Posterior cingulate gyrus (tissue), 11 donors: ENCODE measurements around the gene HCN3.
"Not testable (repeated sequence)": the region's sequence is repeated elsewhere in the genome, so short reads cannot be mapped to it uniquely, and the experiment has no call there.

Experiments used
- DNase-seq, 10 donors: peaks; one replicate each; pipeline versions ENCODE4 v3.0.0 to v3.0.0-alpha.2; 2020 to 2021; ENCODE audit warnings: mixed read lengths in 3 of 10
- intact Hi-C: fragments of 100-400 bp; cut with DNase I; formaldehyde crosslinking; loops from one replicate; pipeline ENCODE4 v1.15.1; 2023

Gene HCN3

DNA sequence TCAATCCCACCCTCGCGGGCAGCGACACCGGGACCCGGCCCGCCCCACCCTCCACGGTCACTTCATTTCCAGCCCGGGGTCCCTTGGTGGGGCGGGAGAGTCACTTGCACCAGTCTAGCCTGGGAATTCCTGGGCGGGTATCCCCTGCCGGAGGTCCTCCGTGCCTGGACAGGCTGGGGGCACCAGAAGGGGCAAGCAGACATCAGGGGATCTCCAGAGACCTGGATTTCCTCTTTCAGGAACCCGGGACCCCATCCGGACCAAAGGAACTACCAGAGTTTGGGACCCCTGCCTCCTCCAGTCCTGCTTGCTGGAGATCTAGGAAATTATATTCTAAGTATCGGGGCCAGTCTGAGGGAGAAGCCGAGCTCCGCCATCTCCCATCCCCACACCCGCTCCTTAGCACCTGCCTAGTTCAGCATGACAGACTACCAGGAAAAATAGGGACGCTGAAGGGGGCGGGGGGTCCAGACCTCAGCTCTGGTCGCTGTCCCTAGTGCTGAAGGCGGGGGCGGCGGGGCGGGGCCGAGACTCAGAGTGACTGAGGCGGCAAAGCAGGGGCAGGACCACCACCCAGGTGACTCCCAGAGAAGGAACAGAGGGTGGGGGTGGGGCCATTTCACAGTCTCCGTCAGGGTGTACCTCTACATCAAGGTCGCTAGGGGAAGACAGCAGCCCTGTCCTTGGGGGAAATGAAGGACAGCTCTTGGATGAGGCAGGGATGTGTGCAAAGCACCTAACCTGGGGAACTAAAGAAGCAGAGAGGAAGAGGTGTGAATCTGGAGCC lies 832 bp downstream of the HCN3 start:
- peak in 3 of 10 donors; percentile 32 to 82 (median 78) for DNase-seq
- intact Hi-C loops, result loop anchor here (1.0 kb wide), 1 partner anchor 45 kb away; no protein-coding TSS in a partner anchor

DNA sequence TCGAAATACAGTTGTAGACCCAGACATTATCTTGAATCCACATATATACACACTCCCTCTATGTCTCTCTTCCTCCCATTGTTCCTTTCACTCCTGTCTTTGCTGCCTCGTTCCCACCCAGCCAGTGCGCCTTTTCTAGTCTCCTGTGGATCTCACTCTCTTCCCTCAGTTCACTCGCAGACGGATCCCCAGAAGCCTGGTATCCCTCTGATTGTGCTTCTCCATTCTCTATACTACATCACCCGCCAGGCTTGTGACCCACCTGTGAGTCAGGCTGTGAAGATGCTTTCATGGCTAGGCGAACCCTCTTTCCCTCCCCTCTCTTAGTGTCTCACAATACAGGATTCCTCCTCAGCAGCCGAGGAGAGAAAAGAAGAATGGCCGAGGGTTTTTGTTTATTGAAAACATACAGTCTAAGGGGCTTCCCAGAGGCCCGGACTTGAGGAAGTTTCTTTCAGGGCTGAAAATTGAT lies 1.5 kb downstream of the HCN3 start:
- intact Hi-C loops, result no loop called here
- DNase-seq, result peak in 2 of 10 donors; percentile 70 to 78

GRCh38 chr1:155279268-155279667 lies 2.0 kb downstream of the HCN3 start:
- DNase-seq, result peak in 2 of 10 donors; percentile 29 to 42

GRCh38 chr1:155282488-155283091 lies 5.3 kb downstream of the HCN3 start:
- intact Hi-C loops, result no loop called here
- peak in 2 of 10 donors; percentile 31 to 62 for DNase-seq

More at GRCh38 chr1:155279268-155279667, 2.0 kb downstream of the HCN3 start:
- intact Hi-C loops, result no loop called here

GRCh38 chr1:155284476-155284875 lies 7.2 kb downstream of the HCN3 start:
- intact Hi-C loops, result no loop called here
- peak in 2 of 10 donors; percentile 64 to 68 for DNase-seq

GRCh38 chr1:155285063-155285462 lies 7.8 kb downstream of the HCN3 start:
- DNase-seq, result peak in 2 of 10 donors; percentile 9 to 55
- intact Hi-C loops, result no loop called here

DNA sequence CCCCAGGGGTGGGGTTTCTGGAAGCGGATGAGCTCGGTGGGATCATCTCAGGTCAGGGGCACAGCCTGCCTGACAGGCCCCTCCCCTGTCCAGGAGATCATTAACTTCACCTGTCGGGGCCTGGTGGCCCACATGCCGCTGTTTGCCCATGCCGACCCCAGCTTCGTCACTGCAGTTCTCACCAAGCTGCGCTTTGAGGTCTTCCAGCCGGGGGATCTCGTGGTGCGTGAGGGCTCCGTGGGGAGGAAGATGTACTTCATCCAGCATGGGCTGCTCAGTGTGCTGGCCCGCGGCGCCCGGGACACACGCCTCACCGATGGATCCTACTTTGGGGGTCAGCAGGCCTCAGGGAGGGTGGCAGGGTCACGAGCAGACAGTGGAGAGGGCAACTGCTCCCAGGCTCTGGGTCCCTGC lies 8.4 kb downstream of the HCN3 start:
- intact Hi-C loops, result no loop called here
- DNase-seq, result peak in 2 of 10 donors; percentile 53 to 73

GRCh38 chr1:155286544-155286943 lies 9.3 kb downstream of the HCN3 start:
- peak in 1 of 10 donors; percentile 9 for DNase-seq
- intact Hi-C loops, result no loop called here

DNA sequence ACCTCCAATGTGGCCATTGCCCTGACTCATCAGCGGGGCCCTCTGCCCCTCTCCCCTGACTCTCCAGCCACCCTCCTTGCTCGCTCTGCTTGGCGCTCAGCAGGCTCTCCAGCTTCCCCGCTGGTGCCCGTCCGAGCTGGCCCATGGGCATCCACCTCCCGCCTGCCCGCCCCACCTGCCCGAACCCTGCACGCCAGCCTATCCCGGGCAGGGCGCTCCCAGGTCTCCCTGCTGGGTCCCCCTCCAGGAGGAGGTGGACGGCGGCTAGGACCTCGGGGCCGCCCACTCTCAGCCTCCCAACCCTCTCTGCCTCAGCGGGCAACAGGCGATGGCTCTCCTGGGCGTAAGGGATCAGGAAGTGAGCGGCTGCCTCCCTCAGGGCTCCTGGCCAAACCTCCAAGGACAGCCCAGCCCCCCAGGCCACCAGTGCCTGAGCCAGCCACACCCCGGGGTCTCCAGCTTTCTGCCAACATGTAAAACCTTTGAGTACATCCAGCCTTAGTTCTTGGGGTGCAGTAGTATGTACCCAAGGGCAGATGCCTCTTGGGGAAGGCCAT lies 10.8 kb downstream of the HCN3 start:
- intact Hi-C loops, result no loop called here

DNA sequence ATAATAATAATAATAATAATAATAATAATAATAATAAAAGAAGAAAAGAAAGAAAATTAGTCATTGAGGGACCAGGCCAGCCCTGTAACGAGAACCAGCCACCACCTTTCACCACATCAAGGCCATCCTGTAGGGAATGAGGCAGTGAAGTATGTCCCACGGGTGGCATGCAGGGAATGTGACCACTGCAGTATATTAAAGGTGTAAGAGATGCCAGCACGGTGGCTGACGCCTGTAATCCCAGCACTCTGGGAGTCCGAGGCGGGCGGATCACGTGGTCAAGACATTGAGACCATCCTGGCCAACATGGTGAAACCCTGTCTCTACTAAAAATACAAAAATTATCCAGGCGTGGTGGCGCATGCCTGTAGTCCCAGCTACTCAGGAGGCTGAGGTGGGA lies 13.7 kb downstream of the HCN3 start:
- intact Hi-C loops, result not testable (repeated sequence)
- DNase-seq, result peak in 1 of 10 donors; percentile 61

More for the DNA sequence above, 10.8 kb downstream of the HCN3 start:
- peak in 2 of 10 donors; percentile 55 to 72 for DNase-seq

DNA sequence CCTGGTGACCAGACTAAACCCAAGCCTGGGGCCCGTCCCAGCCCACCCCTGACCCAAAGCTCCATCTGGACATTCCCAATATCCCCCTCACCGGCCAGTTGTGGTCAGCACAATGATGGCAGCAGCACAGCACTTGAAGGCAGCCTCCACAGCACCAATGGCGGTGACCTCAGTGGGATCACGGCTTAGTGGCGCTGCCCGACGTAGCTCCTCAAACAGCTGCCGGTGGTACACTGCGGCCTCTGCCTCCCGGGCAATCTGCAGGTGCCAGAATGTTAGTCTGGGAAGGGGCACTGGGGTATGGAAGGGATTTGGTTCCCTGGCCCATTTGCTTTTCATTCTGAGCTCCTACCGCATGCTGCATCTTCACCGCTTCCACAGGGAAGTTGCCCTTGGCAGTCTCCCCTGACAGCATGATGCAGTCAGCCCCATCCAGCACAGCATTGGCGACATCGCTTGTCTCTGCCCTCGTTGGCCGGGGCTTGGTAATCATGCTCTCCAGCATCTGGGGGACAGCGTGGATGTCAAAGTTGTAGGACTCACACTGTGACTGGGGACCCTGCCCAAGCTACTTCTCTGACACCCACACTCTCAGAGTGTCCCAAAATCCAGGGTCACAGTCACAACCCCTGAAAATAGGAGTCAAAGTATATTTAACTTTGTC lies 16.0 kb downstream of the HCN3 start:
- intact Hi-C loops, result no loop called here
- peak in 1 of 10 donors; percentile 59 for DNase-seq

GRCh38 chr1:155294520-155295182 lies 17.4 kb downstream of the HCN3 start:
- intact Hi-C loops, result no loop called here
- DNase-seq, result peak in 2 of 10 donors; percentile 80

DNA sequence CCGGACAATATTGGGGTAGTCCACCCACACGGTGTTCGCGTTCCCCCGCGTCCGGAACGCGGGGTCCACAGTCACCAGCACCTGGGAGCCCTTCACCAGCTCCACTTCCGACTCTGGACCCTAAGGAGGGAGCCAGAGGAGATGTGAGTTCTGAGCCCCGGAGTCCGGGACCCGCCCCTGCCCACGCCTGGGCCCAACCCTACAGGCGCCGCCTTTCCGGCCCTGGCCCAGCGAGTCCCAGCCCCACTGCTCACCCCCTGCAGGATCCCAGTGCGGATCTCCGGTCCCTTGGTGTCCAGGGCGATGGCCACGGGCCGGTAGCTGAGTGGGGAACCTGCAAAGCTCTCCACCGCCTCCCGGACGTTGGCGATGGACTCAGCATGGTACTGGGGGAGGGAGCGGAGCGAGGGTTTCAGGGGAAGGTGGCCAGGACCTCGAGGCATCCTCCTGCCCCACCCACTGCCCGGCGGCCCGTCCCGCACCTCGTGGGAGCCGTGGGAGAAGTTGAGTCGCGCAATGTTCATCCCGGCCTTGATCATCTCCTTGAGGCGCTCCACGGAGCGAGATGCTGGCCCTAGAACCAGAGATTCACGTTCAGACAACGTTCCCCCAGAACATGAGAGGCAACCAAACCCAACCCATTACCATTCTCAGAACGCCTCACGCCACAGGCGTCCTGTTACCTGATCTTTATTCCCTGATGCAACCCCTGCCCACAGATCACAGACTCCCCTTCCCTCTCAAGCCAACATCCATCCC lies 18.1 kb downstream of the HCN3 start:
- DNase-seq, result peak in 1 of 10 donors; percentile 75
- intact Hi-C loops, result no loop called here

- DNase-seq, result peak in 1 of 10 donors; percentile 56
- intact Hi-C loops, result no loop called here
These were observed 18.6 kb downstream of the HCN3 start for GRCh38 chr1:155295942-155296267.

DNA sequence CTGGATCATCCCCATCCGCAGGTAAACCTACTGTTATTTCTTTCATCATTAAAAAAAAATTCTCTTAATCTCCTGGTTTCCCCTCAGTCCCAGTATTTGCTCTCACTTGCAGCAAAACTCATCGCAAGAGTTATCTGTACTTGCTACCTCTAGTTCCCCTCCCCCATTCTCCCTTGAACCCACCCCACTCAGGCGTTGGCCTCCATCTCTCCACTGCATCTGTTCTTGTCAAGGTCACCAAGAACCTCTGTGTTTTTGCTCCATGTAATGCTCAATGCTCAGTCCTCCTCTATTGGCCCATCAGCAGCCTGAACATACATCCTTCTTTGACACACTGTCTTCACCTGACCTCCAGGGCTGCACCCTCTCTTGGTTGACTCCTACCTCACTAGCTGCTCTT lies 19.4 kb downstream of the HCN3 start:
- no peak for DNase-seq
- intact Hi-C loops, result no loop called here

DNA sequence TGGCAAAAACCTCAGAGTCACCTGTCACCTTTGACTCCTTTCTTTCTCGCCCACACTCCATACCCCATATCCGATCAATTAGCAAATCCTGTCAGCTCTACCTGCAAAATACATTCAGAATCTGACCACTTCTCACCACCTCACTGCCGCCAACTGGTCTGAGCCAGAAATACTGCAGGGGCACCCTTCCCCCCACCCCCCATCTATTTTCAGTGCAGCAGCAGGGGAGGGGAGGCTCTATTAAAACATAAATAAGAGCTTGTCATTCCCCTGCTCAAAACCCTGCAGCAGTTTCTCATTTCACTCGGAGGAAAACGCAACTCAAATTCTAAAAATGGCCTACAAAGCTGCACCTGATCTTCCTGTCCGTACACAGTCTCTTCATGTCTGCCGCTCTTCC lies 20.1 kb downstream of the HCN3 start:
- peak in 1 of 10 donors; percentile 6 for DNase-seq
- intact Hi-C loops, result no loop called here

DNA sequence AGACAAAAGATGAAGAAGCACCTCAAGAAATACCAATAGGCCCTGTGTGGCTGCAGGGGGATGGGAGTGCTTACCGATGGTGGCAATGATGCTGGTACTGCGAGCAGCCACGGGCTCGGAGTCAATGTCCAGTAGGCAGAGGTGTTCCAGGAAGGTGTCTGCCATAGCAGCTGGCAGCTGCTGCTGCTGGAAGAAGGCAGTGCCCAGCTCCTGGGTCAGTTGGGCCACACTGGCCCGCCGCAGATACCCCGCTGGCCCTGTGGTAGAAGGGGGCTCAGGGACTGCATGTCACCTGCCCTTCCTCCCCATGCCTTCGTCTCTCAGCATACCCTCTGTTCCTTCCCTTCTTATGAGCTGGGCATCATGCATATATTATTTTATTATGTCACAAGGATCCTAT lies 22.8 kb downstream of the HCN3 start:
- DNase-seq, result peak in 2 of 10 donors; percentile 25 to 39
- intact Hi-C loops, result no loop called here

- DNase-seq, result peak in 2 of 10 donors; percentile 40 to 43
- intact Hi-C loops, result no loop called here
These were observed 23.5 kb downstream of the HCN3 start for GRCh38 chr1:155300553-155301329.

DNA sequence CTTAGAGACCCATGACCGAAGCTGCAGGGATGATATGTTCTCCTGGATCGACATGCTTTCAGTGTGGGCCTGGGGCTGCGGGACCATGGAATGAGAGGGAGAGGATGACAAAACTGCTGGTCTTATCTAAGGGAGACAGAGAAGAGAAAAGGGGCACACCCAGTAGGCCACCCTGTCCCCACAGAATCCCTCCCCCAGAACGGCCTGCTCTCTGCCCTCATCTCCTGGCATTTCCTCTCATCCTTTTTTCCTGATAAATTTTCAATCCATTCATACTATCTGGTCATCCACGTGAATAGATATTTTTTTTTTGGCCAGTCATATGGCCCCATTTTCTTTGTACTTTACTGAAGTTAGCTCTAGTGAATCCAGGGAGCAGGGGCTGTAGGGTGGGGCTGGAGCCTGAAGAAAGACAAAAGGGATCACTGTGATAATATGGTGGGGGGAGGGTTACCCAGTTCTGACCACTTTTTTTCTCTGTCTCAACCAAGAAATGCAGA lies 24.1 kb downstream of the HCN3 start, which contains the start of gene PKLR:
Gene PKLR (minus strand): TSS at position 97 of the 500 bp plus-strand sequence. CDS start 43 bp downstream, at position 54.
- intact Hi-C loops, result no loop called here
- peak in 1 of 10 donors; percentile 34 for DNase-seq
